ENCODE data around the gene TMEM134.

DNA sequence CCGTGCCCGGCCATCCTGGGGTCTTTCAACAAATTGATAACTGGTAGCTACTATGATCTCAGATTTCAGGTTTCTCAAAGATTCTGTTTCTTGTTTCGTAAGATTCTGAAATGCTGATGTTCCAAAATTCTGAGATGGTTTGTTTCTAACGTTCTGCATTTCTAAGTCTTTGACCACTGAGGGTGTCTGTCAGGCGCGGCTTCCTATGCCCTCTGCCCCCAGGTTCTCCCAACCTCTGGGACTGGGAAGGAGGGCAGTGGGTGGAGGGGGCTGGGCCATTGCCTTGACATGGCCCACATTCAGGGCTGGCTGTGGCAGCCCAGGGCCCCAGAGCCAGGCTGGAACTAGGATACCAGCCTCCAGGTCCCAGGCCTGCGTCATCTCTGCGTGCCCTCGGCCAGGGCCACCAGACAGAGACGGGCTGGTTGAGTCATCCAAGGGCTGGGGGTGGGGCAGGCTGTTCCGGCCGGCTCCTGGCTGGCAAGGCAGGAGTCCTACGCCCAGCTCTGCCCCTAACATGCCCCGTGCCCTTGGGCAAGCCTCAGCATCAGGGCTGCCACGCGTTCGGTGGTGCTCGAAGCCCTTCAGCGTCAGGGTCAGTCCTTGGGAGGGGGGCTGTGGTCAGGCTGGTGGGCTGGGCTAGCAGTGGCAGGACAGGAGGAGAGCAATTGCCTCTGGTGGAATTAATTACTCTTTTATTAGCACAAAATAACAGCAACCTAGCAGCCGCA lies 5.2 kb downstream of the TMEM134 start:
- TF ChIP-seq, protein P1, sequence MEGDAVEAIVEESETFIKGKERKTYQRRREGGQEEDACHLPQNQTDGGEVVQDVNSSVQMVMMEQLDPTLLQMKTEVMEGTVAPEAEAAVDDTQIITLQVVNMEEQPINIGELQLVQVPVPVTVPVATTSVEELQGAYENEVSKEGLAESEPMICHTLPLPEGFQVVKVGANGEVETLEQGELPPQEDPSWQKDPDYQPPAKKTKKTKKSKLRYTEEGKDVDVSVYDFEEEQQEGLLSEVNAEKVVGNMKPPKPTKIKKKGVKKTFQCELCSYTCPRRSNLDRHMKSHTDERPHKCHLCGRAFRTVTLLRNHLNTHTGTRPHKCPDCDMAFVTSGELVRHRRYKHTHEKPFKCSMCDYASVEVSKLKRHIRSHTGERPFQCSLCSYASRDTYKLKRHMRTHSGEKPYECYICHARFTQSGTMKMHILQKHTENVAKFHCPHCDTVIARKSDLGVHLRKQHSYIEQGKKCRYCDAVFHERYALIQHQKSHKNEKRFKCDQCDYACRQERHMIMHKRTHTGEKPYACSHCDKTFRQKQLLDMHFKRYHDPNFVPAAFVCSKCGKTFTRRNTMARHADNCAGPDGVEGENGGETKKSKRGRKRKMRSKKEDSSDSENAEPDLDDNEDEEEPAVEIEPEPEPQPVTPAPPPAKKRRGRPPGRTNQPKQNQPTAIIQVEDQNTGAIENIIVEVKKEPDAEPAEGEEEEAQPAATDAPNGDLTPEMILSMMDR (conservative IDR thresholded peaks at IDR 0.05; ENCODE audit: low read length) = no peak
- TF ChIP-seq EZH2phosphoT487 (IDR thresholded peaks at IDR 0.05; ENCODE audit: borderline replicate concordance, low read depth, low read length) = no peak

Measured in OCI-LY7 (cell line).